BJ (cell line): ENCODE results near the gene DCAF8L2. TPM values are rescaled to one million over a fixed set of nuclear protein-coding genes. Genes with fewer than 3 reads are reported as not detected.

Experiments used
- CTCF ChIA-PET: fragments of 350-600 bp; formaldehyde crosslinking; extraction: SDS; loops from one replicate; lab custom pipeline; 2021; ENCODE audit warnings: antibody characterized with exemption, inconsistent platforms; lab: Yijun Ruan, JAX
- POLR2A ChIA-PET: fragments of 300-600 bp; sonication (Branson Sonifier 250); formaldehyde crosslinking; extraction: SDS; loops from one replicate; lab custom pipeline; 2021; ENCODE audit warnings: antibody characterized with exemption; lab: Charles Lee
- DNase-seq: peaks from one replicate; pipeline ENCODE4 v3.0.0-alpha.2; 2011; ENCODE audit warnings: low read depth
- H3K27me3 ChIP-seq: 2 replicates; pipeline ENCODE4 v1.6.0; 2011; ENCODE audit warnings: low read length; ENCODE audit not compliant: control insufficient read depth, insufficient read depth
- H3K36me3 ChIP-seq: 2 replicates; pipeline ENCODE4 v1.5.1; 2011; ENCODE audit warnings: low read length; ENCODE audit not compliant: control insufficient read depth, insufficient read depth
- H3K4me3 ChIP-seq: 2 replicates; pipeline ENCODE4 v1.5.1; 2011; ENCODE audit warnings: low read depth, mild to moderate bottlenecking, control low read depth, low read length
- polyA plus RNA-seq: library from polyadenylated mRNA; depleted of rRNA; stranded (reverse); fragments of >200 nt; gene quantifications from 2 replicates; pipeline ENCODE4 v1.2.3, GENCODE V29; 2011; rRNA removed
- TF ChIP-seq, protein P1 (sequence below): IDR thresholded peaks from 2 replicates; pipeline ENCODE4 v1.5.1; 2011; ENCODE audit warnings: low read depth, mild to moderate bottlenecking, control low read depth, inconsistent platforms, low read length, moderate library complexity; ENCODE audit not compliant: insufficient read depth

Gene DCAF8L2
- polyA plus RNA-seq, 1 experiment, result not detected

DNA sequence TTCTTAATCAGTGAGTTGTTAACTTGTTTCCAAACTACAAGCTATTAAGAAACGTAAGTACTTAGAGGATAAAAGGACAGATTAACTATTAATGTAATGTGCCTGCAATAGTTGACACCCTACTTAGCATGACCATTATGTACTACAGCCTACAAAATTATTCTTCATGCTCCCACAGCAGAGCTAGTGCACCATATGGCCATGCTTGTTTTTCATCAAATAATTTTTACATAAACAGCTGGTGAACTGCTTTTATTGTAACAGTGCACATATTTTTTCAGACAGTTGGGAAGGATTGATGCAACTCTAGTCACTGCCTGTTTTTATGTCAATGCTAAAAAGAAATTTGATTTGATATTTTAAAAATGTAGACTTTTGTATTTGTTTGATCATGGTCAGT lies 207.4 kb downstream of the DCAF8L2 start:
- Histone ChIP-seq H3K4me3 (no peak overlapping the region), H3K36me3 (no peaks in the 10 kb centered on the region), H3K27me3 (no peaks in the 10 kb centered on the region)
- CTCF ChIA-PET, result no interaction called here
- no peak for DNase-seq
- POLR2A ChIA-PET, result no interaction called here
- TF ChIP-seq, protein P1, sequence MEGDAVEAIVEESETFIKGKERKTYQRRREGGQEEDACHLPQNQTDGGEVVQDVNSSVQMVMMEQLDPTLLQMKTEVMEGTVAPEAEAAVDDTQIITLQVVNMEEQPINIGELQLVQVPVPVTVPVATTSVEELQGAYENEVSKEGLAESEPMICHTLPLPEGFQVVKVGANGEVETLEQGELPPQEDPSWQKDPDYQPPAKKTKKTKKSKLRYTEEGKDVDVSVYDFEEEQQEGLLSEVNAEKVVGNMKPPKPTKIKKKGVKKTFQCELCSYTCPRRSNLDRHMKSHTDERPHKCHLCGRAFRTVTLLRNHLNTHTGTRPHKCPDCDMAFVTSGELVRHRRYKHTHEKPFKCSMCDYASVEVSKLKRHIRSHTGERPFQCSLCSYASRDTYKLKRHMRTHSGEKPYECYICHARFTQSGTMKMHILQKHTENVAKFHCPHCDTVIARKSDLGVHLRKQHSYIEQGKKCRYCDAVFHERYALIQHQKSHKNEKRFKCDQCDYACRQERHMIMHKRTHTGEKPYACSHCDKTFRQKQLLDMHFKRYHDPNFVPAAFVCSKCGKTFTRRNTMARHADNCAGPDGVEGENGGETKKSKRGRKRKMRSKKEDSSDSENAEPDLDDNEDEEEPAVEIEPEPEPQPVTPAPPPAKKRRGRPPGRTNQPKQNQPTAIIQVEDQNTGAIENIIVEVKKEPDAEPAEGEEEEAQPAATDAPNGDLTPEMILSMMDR, result no peak

Other genes starting within 250 kb of the DCAF8L2 start
- gene PPP4R3C, start 127.0 kb upstream of the DCAF8L2 start, polyA plus RNA-seq, result not detected in 2 replicates
- not detected in 2 replicates for gene MAGEB10, start 217.6 kb downstream of the DCAF8L2 start, polyA plus RNA-seq